ENCODE measurements around the gene DDOST. TPM values are rescaled to one million over a fixed set of nuclear protein-coding genes. Genes with fewer than 3 reads are reported as not detected.
"Not testable (repeated sequence)": the region's sequence is repeated elsewhere in the genome, so short reads cannot be mapped to it uniquely, and the experiment has no call there.

The DDOST gene
- total RNA-seq, 2 experiments from 2014 or later: 111 to 148 TPM

GRCh38 chr1:20611652-20612051, 49.5 kb downstream of the DDOST start:
- no peak overlapping the region for H3K27ac ChIP-seq (ENCODE audit: low read depth, low read length, poor library complexity, severe bottlenecking)
- ChIA-PET POLR2A (no interaction called here), CTCF (ENCODE audit: unreplicated experiment) (no interaction called here)
- H3K9me3 ChIP-seq (ENCODE audit: low read length): no peaks in the 10 kb centered on the region
- no peak overlapping the region for H3K4me3 ChIP-seq (ENCODE audit: low read depth, low read length, poor library complexity, severe bottlenecking)
- TF ChIP-seq EZH2phosphoT487 (IDR thresholded peaks at IDR 0.05; ENCODE audit: borderline replicate concordance, low read depth, low read length) (no peak), CTCF (conservative IDR thresholded peaks at IDR 0.05; ENCODE audit: low read length) (no peak)
- BruUV-seq (replicated peaks): no TSS peak
- no peak overlapping the region for H3K4me2 ChIP-seq (ENCODE audit: low read length)
- no peak for DNase-seq (ENCODE audit: low spot score)
- no peaks in the 10 kb centered on the region for H3K9me2 ChIP-seq (ENCODE audit: insufficient read depth, low read length)
- no peak overlapping the region for H2AFZ ChIP-seq (ENCODE audit: low read length)
- H3K4me1 ChIP-seq (ENCODE audit: insufficient read depth, low read length, poor library complexity, severe bottlenecking): peaks cover 3% of the 10 kb centered on the region
- no peaks in the 10 kb centered on the region for H4K20me1 ChIP-seq (ENCODE audit: insufficient read depth, low read length)
- H3K36me3 ChIP-seq (ENCODE audit: insufficient read depth, low read length): no peaks in the 10 kb centered on the region
- intact Hi-C loops (cut with micrococcal nuclease; ENCODE audit: unreplicated experiment): no loop called here
- H3K79me2 ChIP-seq (ENCODE audit: insufficient read depth, low read depth, low read length): no peaks in the 10 kb centered on the region

- no peak for TF ChIP-seq CTCF (conservative IDR thresholded peaks at IDR 0.05; ENCODE audit: low read length)
- no peak for TF ChIP-seq EZH2phosphoT487 (IDR thresholded peaks at IDR 0.05; ENCODE audit: borderline replicate concordance, low read depth, low read length)
- Histone ChIP-seq H3K4me1 (ENCODE audit: insufficient read depth, low read length, poor library complexity, severe bottlenecking) (no peaks in the 10 kb centered on the region), H2AFZ (ENCODE audit: low read length) (no peak overlapping the region), H3K9me2 (ENCODE audit: insufficient read depth, low read length) (no peaks in the 10 kb centered on the region), H3K27ac (ENCODE audit: low read depth, low read length, poor library complexity, severe bottlenecking) (no peak overlapping the region), H3K9me3 (ENCODE audit: low read length) (no peaks in the 10 kb centered on the region), H3K79me2 (ENCODE audit: insufficient read depth, low read depth, low read length) (no peaks in the 10 kb centered on the region), H3K36me3 (ENCODE audit: insufficient read depth, low read length) (no peaks in the 10 kb centered on the region), H3K4me2 (ENCODE audit: low read length) (no peak overlapping the region), H4K20me1 (ENCODE audit: insufficient read depth, low read length) (no peaks in the 10 kb centered on the region), H3K4me3 (ENCODE audit: low read depth, low read length, poor library complexity, severe bottlenecking) (no peak overlapping the region)
- intact Hi-C loops (cut with micrococcal nuclease; ENCODE audit: unreplicated experiment): no loop called here
- DNase-seq (ENCODE audit: low spot score): no peak
- BruUV-seq (replicated peaks): no TSS peak
- ChIA-PET POLR2A (no interaction called here), CTCF (ENCODE audit: unreplicated experiment) (no interaction called here)
Observed at GRCh38 chr1:20610970-20611369, 50.2 kb downstream of the DDOST start.

GRCh38 chr1:20609541-20609940, 51.6 kb downstream of the DDOST start:
- H3K4me3 ChIP-seq (ENCODE audit: low read depth, low read length, poor library complexity, severe bottlenecking): no peak overlapping the region

GRCh38 chr1:20606801-20607570, 54.2 kb downstream of the DDOST start:
- CTCF ChIA-PET (ENCODE audit: unreplicated experiment): not testable (repeated sequence)

More at GRCh38 chr1:20609541-20609940, 51.6 kb downstream of the DDOST start:
- ChIA-PET POLR2A (no interaction called here), CTCF (ENCODE audit: unreplicated experiment) (no interaction called here)
- intact Hi-C loops (cut with micrococcal nuclease; ENCODE audit: unreplicated experiment): no loop called here
- no peak overlapping the region for H3K27ac ChIP-seq (ENCODE audit: low read depth, low read length, poor library complexity, severe bottlenecking)
- H2AFZ ChIP-seq (ENCODE audit: low read length): no peak overlapping the region
- no peaks in the 10 kb centered on the region for H4K20me1 ChIP-seq (ENCODE audit: insufficient read depth, low read length)
- no peak overlapping the region for H3K4me2 ChIP-seq (ENCODE audit: low read length)
- H3K9me3 ChIP-seq (ENCODE audit: low read length): no peaks in the 10 kb centered on the region
- no peaks in the 10 kb centered on the region for H3K79me2 ChIP-seq (ENCODE audit: insufficient read depth, low read depth, low read length)
- no peaks in the 10 kb centered on the region for H3K36me3 ChIP-seq (ENCODE audit: insufficient read depth, low read length)
- DNase-seq (ENCODE audit: low spot score): no peak
- TF ChIP-seq EZH2phosphoT487 (IDR thresholded peaks at IDR 0.05; ENCODE audit: borderline replicate concordance, low read depth, low read length): no peak
- no peak for TF ChIP-seq CTCF (conservative IDR thresholded peaks at IDR 0.05; ENCODE audit: low read length)
- no peaks in the 10 kb centered on the region for H3K4me1 ChIP-seq (ENCODE audit: insufficient read depth, low read length, poor library complexity, severe bottlenecking)
- no TSS peak for BruUV-seq (replicated peaks)
- H3K9me2 ChIP-seq (ENCODE audit: insufficient read depth, low read length): no peaks in the 10 kb centered on the region

More at GRCh38 chr1:20606801-20607570, 54.2 kb downstream of the DDOST start:
- DNase-seq (ENCODE audit: low spot score); H3K4me1 ChIP-seq (ENCODE audit: insufficient read depth, low read length, poor library complexity, severe bottlenecking); intact Hi-C loops (cut with micrococcal nuclease; ENCODE audit: unreplicated experiment); H2AFZ ChIP-seq (ENCODE audit: low read length); H3K9me2 ChIP-seq (ENCODE audit: insufficient read depth, low read length); H3K36me3 ChIP-seq (ENCODE audit: insufficient read depth, low read length); H3K9me3 ChIP-seq (ENCODE audit: low read length); H3K4me2 ChIP-seq (ENCODE audit: low read length); H3K4me3 ChIP-seq (ENCODE audit: low read depth, low read length, poor library complexity, severe bottlenecking); H4K20me1 ChIP-seq (ENCODE audit: insufficient read depth, low read length); POLR2A ChIA-PET; H3K79me2 ChIP-seq (ENCODE audit: insufficient read depth, low read depth, low read length); BruUV-seq (replicated peaks); H3K27ac ChIP-seq (ENCODE audit: low read depth, low read length, poor library complexity, severe bottlenecking): not testable (repeated sequence)

Data from OCI-LY7 (cell line).